ENCODE results near the gene AADACL4.

- TF ChIP-seq EP300 (IDR thresholded peaks at IDR 0.05; ENCODE audit: borderline replicate concordance in 1 of 2, control insufficient read depth in 1 of 2, low read depth in 2 of 2, low read length in 2 of 2) (no peak), CTCF (IDR thresholded peaks at IDR 0.05 in 2 of 3, conservative IDR thresholded peaks at IDR 0.05 in 1 of 3; ENCODE audit: control insufficient read depth in 2 of 3, extremely low read depth in 1 of 3, insufficient read depth in 1 of 3, low read depth in 3 of 3, low read length in 3 of 3) (no peak), POLR2A (IDR thresholded peaks at IDR 0.05; ENCODE audit: low read depth, low read length) (no peak), NFXL1 (IDR thresholded peaks at IDR 0.05; ENCODE audit: borderline replicate concordance) (no peak), MXI1 (IDR thresholded peaks at IDR 0.05; ENCODE audit: low read depth, low read length) (no peak), HDAC6 (IDR thresholded peaks at IDR 0.05; ENCODE audit: unreplicated experiment) (no peak), PML (IDR thresholded peaks at IDR 0.05; ENCODE audit: low read length) (no peak), BRCA1 (IDR thresholded peaks at IDR 0.05; ENCODE audit: low read depth, low read length) (no peak), YY1 (IDR thresholded peaks at IDR 0.05; ENCODE audit: low read depth, low read length) (no peak)
Observed at GRCh38 chr1:12640958-12641272, 3.0 kb upstream of the AADACL4 start.

Measured in GM12878 (cell line).